Stimulated activated naive CD4-positive, alpha-beta T cell (primary cell): Measurements from ENCODE around the gene FBLN1.
"Not testable (repeated sequence)": the region's sequence is repeated elsewhere in the genome, so short reads cannot be mapped to it uniquely, and the experiment has no call there.

ENCODE experiments used
- DNase-seq, 6 experiments: peaks; one replicate each; lab custom pipeline; 2025; lab: John Stamatoyannopoulos, UW

The FBLN1 gene

GRCh38 chr22:45585946-45586540 lies 83.4 kb downstream of the FBLN1 start:
- DNase-seq: no peak

GRCh38 chr22:45586651-45587405 lies 84.1 kb downstream of the FBLN1 start:
- DNase-seq: no peak

GRCh38 chr22:45587638-45588505 lies 85.2 kb downstream of the FBLN1 start:
- DNase-seq: no peak

- no peak for DNase-seq
Observed at GRCh38 chr22:45589556-45589955, 86.9 kb downstream of the FBLN1 start.

GRCh38 chr22:45590262-45590661 lies 87.6 kb downstream of the FBLN1 start:
- no peak for DNase-seq

GRCh38 chr22:45591633-45592213 lies 89.0 kb downstream of the FBLN1 start:
- DNase-seq: not testable (repeated sequence)

- no peak for DNase-seq
Observed at GRCh38 chr22:45594123-45594941, 91.6 kb downstream of the FBLN1 start.

GRCh38 chr22:45597460-45598192 lies 94.9 kb downstream of the FBLN1 start:
- DNase-seq: no peak

GRCh38 chr22:45598596-45599217 lies 96.0 kb downstream of the FBLN1 start:
- DNase-seq: no peak

GRCh38 chr22:45599836-45600577 lies 97.3 kb downstream of the FBLN1 start:
- DNase-seq: no peak

- no peak for DNase-seq
Observed at GRCh38 chr22:45600790-45601730, 98.4 kb downstream of the FBLN1 start.

- no peak for DNase-seq
Observed at GRCh38 chr22:45602004-45602733, 99.5 kb downstream of the FBLN1 start.

GRCh38 chr22:45602824-45603595 lies 100.3 kb downstream of the FBLN1 start:
- DNase-seq: no peak

- no peak for DNase-seq
Observed at GRCh38 chr22:45603619-45604018, 100.9 kb downstream of the FBLN1 start.

- DNase-seq: not testable (repeated sequence)
Observed at GRCh38 chr22:45608045-45608444, 105.4 kb downstream of the FBLN1 start.

- DNase-seq: no peak
Observed at GRCh38 chr22:45608763-45609180, 106.1 kb downstream of the FBLN1 start.

- no peak for DNase-seq
Observed at GRCh38 chr22:45612451-45612901, 109.8 kb downstream of the FBLN1 start.
